T47D (cell line): ENCODE measurements around the gene EFHB.
"Not testable (repeated sequence)": the region's sequence is repeated elsewhere in the genome, so short reads cannot be mapped to it uniquely, and the experiment has no call there.

Source experiments
- DNase-seq, 2 experiments: peaks; one replicate each; pipeline versions ENCODE4 v3.0.0 to v3.0.0-alpha.2; 2011 to 2012; ENCODE audit warnings: low read depth in 1 of 2, low spot score in 1 of 2
- JUND ChIP-seq: IDR thresholded peaks from 2 replicates; pipeline ENCODE4 v1.6.1; 2012; ENCODE audit warnings: low read depth
- in situ Hi-C: cut with HindIII; loops from 2 replicates; pipeline ENCODE4 v1.10.0; 2016; ENCODE audit warnings: low sequenced_read_pairs, low pct_unique_long_range_greater_than_20kb

The EFHB gene

GRCh38 chr3:19907523-19907922, 26.5 kb downstream of the EFHB start:
- no peak for TF ChIP-seq JUND
- in situ Hi-C loops, result no loop called here
- no peak for DNase-seq

- no peak for TF ChIP-seq JUND
- no peak for DNase-seq
- in situ Hi-C loops, result no loop called here
These were observed 30.4 kb downstream of the EFHB start for GRCh38 chr3:19903649-19904048.

GRCh38 chr3:19901918-19902317, 32.1 kb downstream of the EFHB start:
- in situ Hi-C loops, result no loop called here
- DNase-seq, result no peak
- no peak for TF ChIP-seq JUND

GRCh38 chr3:19901337-19901736, 32.7 kb downstream of the EFHB start:
- DNase-seq, result peak in 1 of 2 experiments; percentile 28
- in situ Hi-C loops, result no loop called here
- no peak for TF ChIP-seq JUND

DNA sequence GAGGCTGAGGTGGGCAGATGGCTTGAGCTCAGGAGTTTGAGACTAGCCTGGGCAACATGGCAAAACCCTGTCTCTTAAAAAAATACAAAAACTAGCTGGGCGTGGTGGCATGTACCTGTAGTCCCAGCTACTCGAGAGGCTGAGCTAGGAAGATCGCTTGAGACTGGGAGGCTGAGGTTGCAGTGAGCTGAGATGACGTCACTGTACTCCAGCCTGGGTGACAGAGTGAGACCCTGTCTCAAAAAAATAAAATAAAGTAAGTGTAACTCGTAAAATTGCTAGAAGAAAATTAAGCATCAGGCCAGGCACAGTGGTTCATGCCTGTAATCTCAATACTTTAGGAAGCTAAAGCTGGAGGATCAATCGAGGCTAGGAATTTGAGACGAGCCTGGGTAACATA, 34.2 kb downstream of the EFHB start:
- in situ Hi-C loops, DNase-seq: not testable (repeated sequence)

DNA sequence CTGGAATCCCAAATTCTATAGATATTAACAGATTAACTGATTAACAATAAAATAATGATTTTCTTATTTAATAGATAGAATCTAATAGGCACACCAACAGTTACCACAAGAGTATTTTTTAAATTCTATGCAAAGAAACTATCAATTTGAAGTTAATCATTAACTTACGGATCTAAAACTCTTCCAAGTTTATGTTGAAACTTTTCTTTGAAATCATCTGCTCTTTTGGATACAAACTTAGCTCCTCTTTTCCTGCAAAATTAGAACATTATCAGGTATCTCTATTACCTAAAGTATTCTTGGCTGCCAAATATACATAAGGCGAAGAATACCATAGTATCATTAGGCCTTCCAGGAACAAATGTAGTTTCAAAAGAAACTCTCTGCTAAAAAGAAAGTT, 34.8 kb downstream of the EFHB start:
- no peak for TF ChIP-seq JUND
- DNase-seq, result no peak
- in situ Hi-C loops, result no loop called here

DNA sequence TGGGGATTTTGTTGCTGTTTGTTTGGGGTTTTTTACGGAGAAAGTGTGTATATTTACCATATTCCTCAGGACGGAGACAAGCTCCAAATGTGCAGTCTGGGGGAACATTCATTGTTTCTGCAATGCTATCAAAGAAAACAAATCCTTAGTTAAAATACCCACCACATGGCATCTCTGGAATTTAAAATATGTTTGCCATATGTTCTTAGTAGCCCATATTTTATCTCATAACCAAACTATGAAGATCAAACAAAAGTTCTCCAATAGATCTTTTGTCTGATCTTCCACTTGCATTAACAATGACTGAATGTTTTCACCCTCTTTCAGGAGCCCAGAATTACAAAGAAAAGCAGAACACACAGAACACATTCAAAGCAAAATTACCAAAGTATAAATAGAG, 35.3 kb downstream of the EFHB start:
- DNase-seq, result no peak
- in situ Hi-C loops, result no loop called here
- no peak for TF ChIP-seq JUND

DNA sequence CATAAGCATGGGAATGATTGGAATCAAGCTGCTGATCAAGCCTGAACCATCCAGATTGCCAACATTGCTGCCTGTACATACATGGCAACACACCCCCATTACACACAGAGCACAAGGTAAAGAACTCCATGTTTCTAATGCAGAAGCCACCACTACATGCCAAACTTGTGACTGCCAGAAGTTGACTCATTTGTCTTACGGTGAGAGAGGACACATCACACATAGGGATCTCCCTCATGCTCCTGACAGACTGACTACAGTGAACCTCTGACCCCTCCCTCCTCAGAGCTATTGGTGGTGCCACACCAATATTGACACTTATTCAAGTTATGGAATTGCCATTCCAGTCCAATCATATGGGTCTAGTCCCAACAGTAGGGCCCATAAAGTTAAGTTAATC, 42.3 kb downstream of the EFHB start:
- no peak for TF ChIP-seq JUND
- in situ Hi-C loops, result no loop called here
- no peak for DNase-seq

DNA sequence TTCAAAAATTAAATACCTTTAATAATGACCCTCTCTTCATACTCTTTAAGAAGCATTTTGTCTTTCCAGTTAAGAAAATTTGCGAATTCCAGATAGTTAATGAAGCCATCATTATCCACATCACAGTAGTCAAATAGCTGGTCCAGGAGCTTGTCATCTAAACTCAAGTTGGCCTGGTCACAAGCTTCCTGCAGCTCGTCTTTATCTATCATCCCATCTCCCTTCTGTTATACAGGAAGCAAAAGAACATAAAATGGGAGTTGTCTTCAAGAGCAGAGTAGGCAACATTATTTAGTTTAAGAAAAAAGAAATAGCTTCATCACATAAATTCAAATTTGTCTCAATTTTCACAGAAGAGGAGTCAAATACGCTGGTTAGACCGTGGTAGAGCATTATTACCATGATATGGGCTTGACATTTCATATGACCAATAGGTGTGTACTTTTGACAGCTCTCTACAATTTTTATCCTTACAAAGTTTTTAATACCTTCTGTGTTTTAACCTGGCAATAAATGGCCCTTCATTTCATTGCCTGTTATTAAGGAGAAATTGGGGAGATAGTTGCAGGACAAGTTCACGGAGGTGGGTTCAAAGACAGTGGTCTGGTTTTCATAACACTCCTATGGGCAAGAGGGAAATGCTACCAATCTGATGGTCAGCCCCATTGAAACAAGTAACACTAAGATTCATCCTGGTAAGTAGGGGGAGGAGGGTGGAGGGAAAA, 45.4 kb downstream of the EFHB start:
- in situ Hi-C loops, result no loop called here
- no peak for TF ChIP-seq JUND
- no peak for DNase-seq

GRCh38 chr3:19887122-19887521, 46.9 kb downstream of the EFHB start:
- in situ Hi-C loops, DNase-seq: not testable (repeated sequence)

DNA sequence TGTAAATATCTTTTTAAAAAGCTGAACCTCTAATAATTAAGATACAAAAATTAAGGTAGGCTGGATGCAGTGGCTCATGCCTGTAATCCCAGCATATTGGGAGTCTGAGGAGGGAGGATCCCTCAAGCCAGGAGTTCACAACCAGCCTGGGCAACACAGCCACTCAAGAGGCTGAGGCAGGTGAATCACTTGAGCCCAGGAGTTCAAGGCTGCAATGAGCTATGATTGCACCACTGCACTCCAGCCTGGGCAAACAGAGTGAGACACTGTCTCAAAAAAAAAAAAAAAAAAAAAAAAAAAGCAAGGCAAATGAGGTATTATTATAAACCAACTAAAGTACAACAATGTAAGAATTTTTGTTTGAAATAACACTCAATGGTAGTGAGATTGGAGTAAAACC, 47.6 kb downstream of the EFHB start:
- TF ChIP-seq JUND, result no peak
- in situ Hi-C loops, result no loop called here
- no peak for DNase-seq

DNA sequence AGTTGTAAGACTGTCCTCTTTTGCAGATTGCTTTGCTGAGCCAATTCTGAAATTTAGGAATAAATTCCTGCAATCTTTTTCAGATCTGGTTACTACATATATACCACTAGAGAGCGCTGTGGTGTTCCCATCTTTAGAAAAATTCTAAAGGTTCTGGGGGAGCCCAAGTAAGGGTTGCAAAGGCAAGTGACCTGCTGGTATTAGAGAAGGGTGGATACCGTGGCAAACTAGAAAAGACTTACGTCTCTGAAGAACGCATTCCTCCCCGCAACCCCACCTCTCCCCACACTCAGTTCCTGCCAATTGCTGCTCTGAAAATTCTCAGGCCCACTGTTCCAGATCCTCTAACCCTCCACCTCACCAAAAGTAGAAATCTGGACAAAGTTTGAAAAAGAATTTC, 48.5 kb downstream of the EFHB start:
- TF ChIP-seq JUND, result no peak
- peak; percentile 9 to 55 for DNase-seq
- in situ Hi-C loops, result no loop called here

GRCh38 chr3:19881852-19882251, 52.2 kb downstream of the EFHB start:
- TF ChIP-seq JUND, result no peak
- in situ Hi-C loops, result no loop called here
- no peak for DNase-seq

DNA sequence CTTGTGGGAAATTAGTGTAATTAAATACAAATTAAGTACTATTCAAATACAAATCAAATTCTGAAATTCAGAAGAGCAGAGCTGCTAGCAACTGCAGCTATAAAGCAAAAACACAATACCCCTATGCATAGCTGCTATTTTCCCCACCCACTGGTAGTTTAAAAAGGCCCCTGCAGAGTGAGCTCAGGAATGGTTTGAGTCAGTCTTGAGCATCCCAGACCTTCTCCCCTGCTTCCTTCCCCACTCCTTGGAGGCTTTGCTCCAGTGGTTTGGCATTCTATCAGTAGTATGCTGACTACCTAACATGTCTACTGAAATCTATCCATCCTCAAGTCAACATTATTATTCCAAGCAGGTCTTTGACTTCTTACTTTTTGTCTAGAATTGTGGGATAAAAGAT, 53.0 kb downstream of the EFHB start:
- no peak for TF ChIP-seq JUND
- in situ Hi-C loops, result no loop called here
- DNase-seq, result no peak
